GM19193 (cell line): ENCODE measurements around the gene ZSCAN25.

Experiments used
- POLR2A ChIP-seq: IDR thresholded peaks from 4 replicates; pipeline ENCODE4 v1.6.1; 2011; ENCODE audit not compliant: insufficient read depth, insufficient read length; ENCODE audit errors: extremely low read depth

ZSCAN25 gene

DNA sequence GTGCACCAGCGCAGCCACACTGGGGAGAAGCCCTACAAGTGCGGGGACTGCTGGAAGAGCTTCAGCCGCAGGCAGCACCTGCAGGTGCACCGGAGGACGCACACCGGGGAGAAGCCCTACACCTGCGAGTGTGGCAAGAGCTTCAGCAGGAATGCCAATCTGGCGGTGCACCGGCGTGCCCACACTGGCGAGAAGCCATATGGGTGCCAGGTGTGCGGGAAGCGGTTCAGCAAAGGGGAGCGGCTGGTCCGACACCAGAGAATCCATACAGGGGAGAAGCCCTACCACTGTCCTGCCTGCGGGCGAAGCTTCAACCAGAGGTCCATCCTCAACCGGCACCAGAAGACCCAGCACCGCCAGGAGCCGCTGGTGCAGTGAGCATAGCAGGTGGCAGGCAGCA is 12.9 kb downstream of the ZSCAN25 start:
- no peak for TF ChIP-seq POLR2A

DNA sequence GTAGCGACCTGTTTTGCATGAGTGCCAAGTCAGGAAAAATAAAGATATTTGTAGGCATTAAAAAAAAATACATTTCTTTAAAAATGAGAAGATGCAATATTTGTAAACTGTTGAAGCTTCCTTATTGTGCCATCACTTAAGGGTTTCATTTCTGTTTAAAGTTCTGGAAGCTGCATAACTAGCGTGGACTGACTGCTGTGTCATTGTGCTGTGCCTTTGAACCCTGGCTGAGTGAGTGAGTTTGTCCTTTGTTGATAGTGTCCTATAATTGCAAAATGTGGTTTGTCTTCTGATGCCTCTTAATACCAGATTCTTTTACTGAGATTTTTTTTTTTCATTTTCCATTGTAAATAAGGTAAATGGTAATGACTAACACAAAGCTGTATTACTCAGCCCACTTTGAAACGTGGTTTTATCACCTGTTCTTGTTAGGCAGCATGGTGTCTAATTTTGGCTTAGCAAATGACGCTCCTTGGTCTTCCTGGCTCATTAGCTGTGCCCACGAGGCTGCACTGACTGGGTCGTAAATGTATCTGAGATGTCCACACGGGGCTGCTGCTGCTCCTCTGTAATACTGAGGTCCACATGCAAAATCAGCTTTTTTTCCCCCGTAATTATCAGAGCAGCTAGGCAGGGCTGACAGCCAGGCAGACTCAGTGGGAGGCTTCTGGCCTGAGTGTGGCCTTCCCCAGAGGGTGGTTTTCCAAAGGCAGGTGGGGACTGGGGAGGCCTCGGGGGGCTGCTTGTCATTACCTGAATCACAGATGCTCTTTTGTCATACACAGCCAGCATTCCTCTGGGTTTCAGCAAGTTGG is 14.8 kb downstream of the ZSCAN25 start:
- no peak for TF ChIP-seq POLR2A

DNA sequence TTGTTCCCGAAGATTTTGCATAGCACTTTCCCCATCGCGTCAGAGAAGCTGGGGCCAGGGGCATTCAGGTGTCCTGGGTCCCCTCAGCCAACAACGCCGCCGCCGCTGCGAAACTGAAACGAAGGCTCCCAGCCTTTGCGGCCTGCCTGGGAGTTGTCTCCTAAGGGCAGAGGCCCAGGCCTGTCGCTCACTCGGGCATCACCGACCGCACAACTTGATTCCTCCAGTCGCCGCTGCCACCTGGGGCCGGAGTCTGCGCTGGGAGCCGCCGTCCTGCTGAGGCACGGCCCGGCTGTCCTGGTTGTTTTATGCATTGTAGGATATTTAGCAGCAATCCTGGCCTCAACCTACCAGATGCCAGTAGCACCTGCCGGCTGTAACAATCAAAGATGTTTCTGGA is 22.0 kb downstream of the ZSCAN25 start:
- no peak for TF ChIP-seq POLR2A

DNA sequence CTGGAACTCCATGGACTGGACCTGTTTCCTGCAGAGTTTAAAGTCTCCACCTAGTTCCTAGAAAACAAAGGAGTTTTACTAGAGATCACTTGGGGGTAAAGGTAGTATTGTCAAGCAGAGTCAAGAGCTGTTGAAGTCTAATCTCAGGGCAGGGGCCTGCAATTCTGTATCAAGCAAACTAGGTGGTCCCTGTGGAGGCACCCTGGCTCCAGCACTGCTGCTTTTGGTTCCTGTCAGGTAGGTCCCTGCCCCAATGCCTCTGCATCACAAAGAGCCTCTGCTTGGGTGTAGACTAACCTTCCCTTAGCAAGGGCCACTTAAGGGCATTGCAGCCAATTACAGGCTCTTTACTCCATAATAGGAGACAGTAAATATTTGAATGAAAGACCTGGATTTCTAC is 22.5 kb downstream of the ZSCAN25 start:
- TF ChIP-seq POLR2A, result no peak

DNA sequence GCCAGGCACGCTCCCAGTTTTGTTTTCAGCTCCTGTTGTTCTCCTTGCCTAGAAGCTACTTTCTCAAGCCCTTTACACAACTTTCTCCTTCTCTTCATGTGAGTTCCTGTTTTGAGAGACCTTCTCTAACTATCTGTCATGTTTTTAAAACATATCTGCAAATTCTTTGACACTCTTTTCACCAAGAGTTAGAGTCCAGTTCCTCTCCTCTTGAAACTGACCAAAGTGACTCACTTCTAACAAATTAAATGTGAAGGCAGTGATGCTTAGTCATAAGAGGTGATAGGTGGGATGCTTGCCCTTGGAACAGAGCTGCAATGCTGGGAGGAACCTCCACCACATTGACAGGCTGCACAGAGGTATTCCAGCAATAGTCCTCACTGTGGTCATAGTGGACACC is 25.3 kb downstream of the ZSCAN25 start:
- no peak for TF ChIP-seq POLR2A

DNA sequence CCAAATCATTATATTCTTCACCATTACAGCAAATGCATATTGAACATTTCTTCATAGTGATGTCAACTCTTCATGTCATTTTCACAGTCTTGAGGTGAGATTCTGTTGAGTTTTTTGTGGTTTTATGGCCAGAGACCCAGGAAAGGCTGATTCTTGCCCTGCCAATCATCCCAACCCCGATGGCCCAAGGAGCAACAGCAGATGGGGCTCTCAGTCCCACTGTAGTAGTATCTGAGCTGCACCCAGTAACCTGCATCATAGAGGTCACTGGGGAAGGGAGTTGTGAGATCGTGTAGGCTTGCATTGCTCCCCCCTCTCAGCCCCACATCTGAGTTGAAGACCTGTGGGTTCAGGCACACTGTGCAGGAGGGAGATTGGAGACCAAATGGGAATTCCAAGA is 26.7 kb downstream of the ZSCAN25 start:
- no peak for TF ChIP-seq POLR2A

DNA sequence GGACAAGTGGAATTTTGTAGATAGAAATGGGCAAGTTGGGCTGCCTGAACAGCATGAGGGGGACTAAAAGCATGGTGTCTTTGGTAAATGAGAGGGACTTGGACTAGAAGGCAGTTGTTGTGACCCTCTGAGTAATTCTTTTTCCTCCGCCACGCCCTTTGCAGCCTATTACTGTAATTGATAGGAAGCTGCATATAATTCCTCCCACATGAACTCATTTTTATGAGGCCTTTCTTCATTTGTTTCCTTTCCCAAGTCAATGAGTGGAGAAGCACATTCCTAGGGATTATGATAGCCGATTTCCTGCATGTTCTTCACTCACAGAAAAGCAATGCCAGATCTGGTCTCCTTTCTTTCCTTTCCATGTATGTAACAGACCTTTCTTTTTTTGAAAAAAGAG is 27.7 kb downstream of the ZSCAN25 start:
- TF ChIP-seq POLR2A, result no peak

DNA sequence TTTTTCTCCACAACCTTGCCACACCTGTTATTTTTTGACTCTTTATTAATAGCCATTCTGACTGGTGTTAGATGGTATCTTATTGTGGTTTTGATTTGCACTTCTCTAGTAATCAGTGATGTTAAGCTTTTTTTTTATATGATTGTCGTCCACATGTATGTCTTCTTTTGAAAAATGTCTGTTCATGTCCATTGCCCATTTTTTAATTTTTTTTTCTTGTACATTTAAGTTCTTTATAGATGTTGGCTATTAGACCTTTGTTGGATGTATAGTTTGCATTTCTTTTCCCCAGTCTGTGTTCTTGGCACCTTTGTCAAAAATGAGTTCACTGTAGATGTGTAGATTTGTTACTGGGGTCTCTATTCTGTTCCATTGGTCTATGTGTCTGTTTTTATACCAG is 28.8 kb downstream of the ZSCAN25 start:
- no peak for TF ChIP-seq POLR2A

DNA sequence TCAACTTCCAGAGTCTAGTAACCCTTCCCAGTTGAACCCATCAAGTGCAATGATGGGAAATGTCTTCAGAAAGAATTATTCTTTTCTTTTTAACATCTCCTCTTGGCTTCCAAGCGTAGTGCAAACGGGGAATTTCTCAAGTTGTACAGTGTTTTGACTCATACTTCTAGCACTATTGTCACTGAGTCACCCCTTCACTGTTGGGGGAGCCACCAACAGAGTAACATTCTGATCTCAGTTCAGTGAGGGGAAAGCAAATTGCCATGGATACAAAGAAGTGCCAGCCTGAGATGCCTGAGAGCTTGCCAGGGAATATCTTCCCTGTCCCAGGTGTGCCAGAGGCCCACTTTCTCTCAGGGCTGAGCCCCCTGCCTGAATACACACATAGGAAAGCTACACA is 32.1 kb downstream of the ZSCAN25 start:
- TF ChIP-seq POLR2A, result no peak

DNA sequence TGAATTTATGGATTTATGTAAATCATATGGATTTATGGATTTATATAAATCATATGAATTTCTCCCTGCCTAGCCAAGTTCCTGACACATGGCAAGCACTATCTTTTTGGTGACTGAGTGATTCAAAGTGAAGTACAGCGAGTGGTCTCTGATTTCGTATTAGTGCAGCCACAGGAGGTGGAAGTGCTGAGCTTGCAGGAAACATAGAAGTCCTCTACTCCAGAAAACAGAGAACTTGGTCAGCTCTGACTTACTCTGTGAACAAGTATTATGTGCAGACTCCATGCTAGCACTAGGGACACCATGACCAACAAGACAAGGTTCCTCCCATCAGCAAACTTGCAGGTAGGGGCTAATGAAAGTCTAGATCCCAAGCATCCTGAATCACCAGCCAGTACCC is 34.5 kb downstream of the ZSCAN25 start:
- no peak for TF ChIP-seq POLR2A

DNA sequence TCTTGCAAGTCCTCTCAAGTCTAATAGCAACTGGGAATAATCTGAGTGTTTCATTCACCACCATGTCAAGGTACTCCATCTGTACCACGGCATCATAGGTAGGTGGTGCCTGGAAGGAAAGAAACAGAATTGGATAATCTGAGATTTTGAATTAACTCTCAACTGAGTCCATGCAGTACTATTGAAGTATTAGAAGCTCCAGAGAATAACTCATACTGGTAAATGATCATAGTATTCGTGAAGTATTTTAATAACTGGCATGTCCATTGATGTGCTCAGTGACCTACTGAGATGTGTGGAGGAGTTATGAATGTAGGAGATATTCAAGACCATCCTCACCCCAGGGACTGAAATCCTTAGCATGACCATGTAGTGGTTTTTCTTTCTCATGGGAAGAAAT is 35.9 kb downstream of the ZSCAN25 start:
- TF ChIP-seq POLR2A, result no peak

DNA sequence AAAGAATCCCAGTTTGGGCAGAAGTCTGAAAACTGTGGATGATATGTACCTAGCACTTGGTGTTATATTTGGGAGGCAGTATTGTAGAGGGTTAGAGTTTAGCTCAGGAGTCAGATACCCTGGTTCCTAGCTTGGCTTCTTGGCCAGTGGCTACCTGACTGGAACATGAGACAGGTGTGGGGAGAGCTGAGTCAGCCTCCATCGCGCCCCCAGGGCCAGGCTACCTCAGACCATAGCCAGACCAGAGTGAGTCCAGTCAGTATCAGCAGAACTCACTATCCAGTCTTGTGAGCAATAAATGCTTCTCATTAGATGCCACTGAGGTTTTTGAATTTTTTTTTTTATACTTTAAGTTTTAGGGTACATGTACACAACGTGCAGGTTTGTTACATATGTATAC is 37.0 kb downstream of the ZSCAN25 start:
- no peak for TF ChIP-seq POLR2A

DNA sequence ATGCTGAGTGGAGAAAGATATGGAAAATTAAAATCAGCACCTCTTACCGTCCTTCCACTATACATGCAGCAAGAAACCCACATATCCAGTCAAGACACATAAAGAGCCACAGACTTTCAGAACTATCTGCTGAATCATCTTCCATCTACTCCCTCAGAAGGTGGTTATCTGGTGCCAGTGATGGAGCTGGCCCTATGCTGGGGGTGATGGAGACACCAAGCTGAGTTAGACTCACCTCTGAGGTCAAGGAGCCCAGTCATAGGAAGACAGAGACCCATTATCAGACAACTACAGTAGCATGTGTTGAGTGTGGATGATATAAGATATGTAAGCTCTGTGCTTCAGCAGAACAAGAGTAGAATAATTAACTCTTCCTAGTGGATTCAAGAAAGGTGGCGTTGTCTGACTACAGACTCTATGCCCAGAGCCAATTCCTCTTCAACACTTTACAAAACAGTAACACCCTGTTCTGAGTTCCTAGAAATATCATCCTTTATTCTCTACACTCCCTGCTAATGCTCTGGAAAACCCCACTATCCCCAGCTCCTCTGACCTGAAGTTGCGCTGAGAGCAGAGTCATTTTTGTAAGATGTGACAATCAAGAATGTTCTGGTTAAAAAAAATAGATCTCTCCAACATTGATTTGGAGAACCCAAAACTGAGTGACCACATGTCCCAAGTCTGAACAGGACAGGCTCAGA is 48.7 kb downstream of the ZSCAN25 start:
- no peak for TF ChIP-seq POLR2A

DNA sequence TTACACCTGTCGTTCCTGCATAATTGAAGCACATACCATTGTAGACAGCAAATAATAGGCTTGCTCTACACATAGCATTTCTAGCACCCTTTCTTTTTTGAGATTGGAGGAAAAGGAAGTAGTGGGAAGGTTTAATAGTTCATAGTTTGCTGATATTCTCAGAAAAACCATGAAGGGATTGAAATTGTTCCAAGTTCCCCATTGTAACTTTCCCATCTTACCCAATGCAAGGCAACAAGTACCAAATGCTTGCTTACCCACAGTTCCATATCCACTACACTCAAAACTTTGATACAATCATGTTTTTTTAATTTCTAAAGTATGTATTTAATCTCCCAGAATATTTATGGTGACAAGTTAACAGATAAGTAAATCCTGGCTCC is 49.3 kb downstream of the ZSCAN25 start:
- TF ChIP-seq POLR2A, result no peak

DNA sequence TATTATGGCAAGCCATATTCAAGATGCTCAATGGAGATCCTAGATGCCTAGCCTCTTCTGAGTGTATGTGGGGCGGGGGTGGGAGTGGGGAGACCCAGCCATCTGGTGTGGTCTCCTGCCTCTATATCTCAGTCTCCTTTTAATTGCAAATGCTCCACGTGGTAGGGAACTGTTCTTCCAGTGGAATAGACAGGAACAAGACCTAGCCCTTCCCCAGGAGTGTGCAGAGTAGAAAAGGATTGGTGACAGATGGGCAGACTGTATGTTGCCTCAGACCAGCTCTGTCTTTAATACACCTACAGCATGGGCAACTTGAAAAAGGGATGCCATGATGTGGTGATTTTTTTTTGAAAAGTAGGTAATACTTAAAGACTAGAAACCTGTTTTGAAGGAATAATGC is 50.4 kb downstream of the ZSCAN25 start:
- no peak for TF ChIP-seq POLR2A

DNA sequence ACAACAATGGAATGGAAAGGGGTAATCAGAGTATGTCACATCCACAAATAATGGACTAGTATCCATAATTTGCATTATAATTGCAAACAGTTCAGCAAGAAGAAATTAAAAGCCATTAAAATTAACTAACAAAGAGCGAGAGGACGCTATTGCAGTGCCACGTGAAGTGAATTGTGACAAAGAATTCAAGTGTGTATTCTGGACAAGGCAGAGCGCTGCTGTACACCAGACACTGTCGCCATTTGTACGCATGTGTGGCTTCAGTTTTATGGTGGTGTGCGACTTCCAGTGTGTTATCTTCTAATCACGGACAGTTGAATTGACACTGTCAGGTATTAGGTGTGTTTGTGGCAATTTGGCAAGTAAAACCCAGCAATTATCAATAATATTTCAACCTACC is 51.8 kb downstream of the ZSCAN25 start:
- no peak for TF ChIP-seq POLR2A

DNA sequence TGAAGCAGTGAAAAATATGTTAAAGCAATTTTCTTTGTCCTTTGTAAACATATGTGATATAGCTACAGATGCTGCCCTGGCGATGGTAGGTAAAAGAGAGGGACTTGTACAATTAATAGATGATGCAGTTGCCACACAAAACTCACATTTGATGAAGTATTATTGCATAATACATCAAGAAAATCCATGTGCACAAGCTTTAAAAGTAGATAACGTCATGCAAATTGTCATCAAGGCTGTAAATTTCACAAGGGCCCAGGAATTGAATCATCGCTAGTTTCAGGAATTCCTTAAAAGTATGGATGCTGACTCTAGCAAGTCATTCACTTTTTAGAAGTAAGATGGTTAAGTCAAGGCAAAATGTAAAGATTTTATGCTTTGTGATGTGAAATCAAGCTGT is 53.0 kb downstream of the ZSCAN25 start:
- no peak for TF ChIP-seq POLR2A

DNA sequence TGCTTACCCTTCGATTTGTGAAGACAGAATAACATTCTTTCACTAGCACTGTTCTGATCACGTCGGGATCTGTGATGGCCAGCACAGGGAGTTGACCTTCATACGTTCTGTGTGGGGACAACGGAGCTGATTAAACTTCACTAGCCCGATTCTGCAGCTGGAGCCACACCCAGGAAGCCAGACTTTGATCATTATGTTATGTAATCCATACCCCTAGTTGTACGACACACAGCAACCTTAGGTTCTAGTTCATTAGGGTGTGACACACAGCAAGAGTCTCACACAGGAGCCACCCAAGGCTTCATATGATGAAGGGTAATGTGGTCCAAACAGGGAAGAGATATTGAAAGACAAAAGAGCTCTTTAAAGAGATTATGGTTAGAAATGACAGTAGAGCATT is 55.8 kb downstream of the ZSCAN25 start:
- TF ChIP-seq POLR2A, result no peak
